Panc1 (cell line): ENCODE measurements around the gene FAM114A2.

Source experiments
- POLR2AphosphoS5 ChIP-seq: IDR thresholded peaks from 2 replicates; pipeline ENCODE4 v1.6.1; 2012; ENCODE audit warnings: mild to moderate bottlenecking, low read depth, low read length, moderate library complexity
- TF ChIP-seq, protein P1 (sequence below): fragments of 450-650 bp; IDR thresholded peaks from 2 replicates; pipeline ENCODE4 v1.5.1; 2017; ENCODE audit warnings: mild to moderate bottlenecking

DNA sequence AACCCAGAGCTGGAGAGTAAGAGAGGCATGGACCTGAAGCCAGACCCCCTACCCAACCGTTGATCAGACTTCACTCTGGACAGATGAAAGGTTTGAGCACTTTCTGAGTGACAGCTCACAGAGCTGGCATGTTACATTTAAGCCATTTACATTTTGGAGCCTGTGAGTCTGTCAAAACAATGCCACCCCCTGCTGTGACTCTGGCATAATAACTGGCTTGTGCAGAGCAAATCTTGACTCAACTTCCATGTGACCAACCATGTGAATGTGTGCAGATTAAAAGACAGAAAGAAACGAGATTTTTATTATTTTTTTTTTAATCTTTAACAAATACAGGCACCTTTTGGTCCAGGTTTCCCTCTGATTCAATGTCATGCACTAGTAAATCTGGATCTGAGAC is 48.5 kb upstream of the FAM114A2 start:
- TF ChIP-seq, protein P1, sequence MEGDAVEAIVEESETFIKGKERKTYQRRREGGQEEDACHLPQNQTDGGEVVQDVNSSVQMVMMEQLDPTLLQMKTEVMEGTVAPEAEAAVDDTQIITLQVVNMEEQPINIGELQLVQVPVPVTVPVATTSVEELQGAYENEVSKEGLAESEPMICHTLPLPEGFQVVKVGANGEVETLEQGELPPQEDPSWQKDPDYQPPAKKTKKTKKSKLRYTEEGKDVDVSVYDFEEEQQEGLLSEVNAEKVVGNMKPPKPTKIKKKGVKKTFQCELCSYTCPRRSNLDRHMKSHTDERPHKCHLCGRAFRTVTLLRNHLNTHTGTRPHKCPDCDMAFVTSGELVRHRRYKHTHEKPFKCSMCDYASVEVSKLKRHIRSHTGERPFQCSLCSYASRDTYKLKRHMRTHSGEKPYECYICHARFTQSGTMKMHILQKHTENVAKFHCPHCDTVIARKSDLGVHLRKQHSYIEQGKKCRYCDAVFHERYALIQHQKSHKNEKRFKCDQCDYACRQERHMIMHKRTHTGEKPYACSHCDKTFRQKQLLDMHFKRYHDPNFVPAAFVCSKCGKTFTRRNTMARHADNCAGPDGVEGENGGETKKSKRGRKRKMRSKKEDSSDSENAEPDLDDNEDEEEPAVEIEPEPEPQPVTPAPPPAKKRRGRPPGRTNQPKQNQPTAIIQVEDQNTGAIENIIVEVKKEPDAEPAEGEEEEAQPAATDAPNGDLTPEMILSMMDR = no peak
- TF ChIP-seq POLR2AphosphoS5 = no peak
